ENCODE data around the gene XPO4.

DNA sequence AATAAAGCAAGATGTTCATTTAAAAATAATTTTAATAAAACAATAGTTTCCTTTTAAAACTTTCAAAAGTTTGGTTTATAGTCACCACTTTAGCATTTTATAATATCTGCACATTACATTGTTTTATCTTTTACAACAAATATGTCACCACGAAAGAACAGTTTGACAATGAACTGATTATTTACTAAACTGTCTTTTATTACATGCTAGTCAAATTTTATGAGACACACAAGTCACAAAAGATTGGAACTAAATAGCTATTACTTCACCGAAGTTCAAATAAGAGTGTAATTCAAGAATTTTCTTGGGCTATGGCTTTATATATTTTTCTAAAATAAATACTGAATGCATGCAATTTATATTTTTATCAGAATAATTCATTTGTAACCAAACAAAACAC, 71.3 kb downstream of the XPO4 start:
- TF ChIP-seq, protein P1, sequence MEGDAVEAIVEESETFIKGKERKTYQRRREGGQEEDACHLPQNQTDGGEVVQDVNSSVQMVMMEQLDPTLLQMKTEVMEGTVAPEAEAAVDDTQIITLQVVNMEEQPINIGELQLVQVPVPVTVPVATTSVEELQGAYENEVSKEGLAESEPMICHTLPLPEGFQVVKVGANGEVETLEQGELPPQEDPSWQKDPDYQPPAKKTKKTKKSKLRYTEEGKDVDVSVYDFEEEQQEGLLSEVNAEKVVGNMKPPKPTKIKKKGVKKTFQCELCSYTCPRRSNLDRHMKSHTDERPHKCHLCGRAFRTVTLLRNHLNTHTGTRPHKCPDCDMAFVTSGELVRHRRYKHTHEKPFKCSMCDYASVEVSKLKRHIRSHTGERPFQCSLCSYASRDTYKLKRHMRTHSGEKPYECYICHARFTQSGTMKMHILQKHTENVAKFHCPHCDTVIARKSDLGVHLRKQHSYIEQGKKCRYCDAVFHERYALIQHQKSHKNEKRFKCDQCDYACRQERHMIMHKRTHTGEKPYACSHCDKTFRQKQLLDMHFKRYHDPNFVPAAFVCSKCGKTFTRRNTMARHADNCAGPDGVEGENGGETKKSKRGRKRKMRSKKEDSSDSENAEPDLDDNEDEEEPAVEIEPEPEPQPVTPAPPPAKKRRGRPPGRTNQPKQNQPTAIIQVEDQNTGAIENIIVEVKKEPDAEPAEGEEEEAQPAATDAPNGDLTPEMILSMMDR (IDR thresholded peaks at IDR 0.05), result no peak
- TF ChIP-seq EP300 (IDR thresholded peaks at IDR 0.05), result no peak

All from ovary (tissue), 3 donors.